Lower leg skin (tissue), 3 donors: ENCODE data around the gene SORL1.

Experiments used
- POLR2A ChIP-seq, 2 donors: fragments of 450-650 bp; IDR thresholded peaks; one replicate each; pipeline ENCODE4 v1.6.1; 2016 to 2017; ENCODE audit warnings: antibody characterized with exemption in 2 of 2, mild to moderate bottlenecking in 1 of 2, moderate library complexity in 1 of 2
- TF ChIP-seq, protein P1 (sequence below), 3 donors: fragments of 450-650 bp; IDR thresholded peaks; one replicate each; pipeline ENCODE4 v1.5.1; 2016; ENCODE audit warnings: antibody characterized with exemption in 3 of 3, mild to moderate bottlenecking in 3 of 3, moderate library complexity in 2 of 3

- TF ChIP-seq, protein P1, sequence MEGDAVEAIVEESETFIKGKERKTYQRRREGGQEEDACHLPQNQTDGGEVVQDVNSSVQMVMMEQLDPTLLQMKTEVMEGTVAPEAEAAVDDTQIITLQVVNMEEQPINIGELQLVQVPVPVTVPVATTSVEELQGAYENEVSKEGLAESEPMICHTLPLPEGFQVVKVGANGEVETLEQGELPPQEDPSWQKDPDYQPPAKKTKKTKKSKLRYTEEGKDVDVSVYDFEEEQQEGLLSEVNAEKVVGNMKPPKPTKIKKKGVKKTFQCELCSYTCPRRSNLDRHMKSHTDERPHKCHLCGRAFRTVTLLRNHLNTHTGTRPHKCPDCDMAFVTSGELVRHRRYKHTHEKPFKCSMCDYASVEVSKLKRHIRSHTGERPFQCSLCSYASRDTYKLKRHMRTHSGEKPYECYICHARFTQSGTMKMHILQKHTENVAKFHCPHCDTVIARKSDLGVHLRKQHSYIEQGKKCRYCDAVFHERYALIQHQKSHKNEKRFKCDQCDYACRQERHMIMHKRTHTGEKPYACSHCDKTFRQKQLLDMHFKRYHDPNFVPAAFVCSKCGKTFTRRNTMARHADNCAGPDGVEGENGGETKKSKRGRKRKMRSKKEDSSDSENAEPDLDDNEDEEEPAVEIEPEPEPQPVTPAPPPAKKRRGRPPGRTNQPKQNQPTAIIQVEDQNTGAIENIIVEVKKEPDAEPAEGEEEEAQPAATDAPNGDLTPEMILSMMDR (IDR thresholded peaks at IDR 0.05): no peak
- no peak for TF ChIP-seq POLR2A (IDR thresholded peaks at IDR 0.05)
Measured at GRCh38 chr11:121473064-121473777, 21.1 kb downstream of the SORL1 start.
